CD4-positive, alpha-beta T cell treated with Interleukin-4 for 4 hours (primary cell): ENCODE data around the gene PIP4K2A.
A peak's percentile ranks its signal among the peaks of the same experiment; 100 is the strongest.
"Not testable (repeated sequence)": the region's sequence is repeated elsewhere in the genome, so short reads cannot be mapped to it uniquely, and the experiment has no call there.

Experiments
- DNase-seq: peaks from one replicate; pipeline ENCODE4 v3.0.0-alpha.2; 2020

PIP4K2A gene

GRCh38 chr10:22548344-22548743 lies 166.0 kb downstream of the PIP4K2A start:
- no peak for DNase-seq

- no peak for DNase-seq
Observed at GRCh38 chr10:22545643-22546042, 168.7 kb downstream of the PIP4K2A start.

- DNase-seq = no peak
Observed at GRCh38 chr10:22544325-22545068, 169.9 kb downstream of the PIP4K2A start.

GRCh38 chr10:22542773-22543172 lies 171.6 kb downstream of the PIP4K2A start:
- no peak for DNase-seq

- DNase-seq = no peak
Observed at GRCh38 chr10:22541900-22542299, 172.5 kb downstream of the PIP4K2A start.

GRCh38 chr10:22539579-22540298 lies 174.6 kb downstream of the PIP4K2A start:
- DNase-seq = no peak

- no peak for DNase-seq
Observed at GRCh38 chr10:22537810-22538209, 176.6 kb downstream of the PIP4K2A start.

- no peak for DNase-seq
Observed at GRCh38 chr10:22536620-22537019, 177.8 kb downstream of the PIP4K2A start.

- no peak for DNase-seq
Observed at GRCh38 chr10:22534849-22535604, 179.4 kb downstream of the PIP4K2A start.

GRCh38 chr10:22531441-22531840 lies 182.9 kb downstream of the PIP4K2A start:
- DNase-seq = no peak

- DNase-seq = no peak
Observed at GRCh38 chr10:22531008-22531407, 183.4 kb downstream of the PIP4K2A start.

GRCh38 chr10:22527520-22527919 lies 186.9 kb downstream of the PIP4K2A start:
- no peak for DNase-seq

GRCh38 chr10:22524333-22524732 lies 190.0 kb downstream of the PIP4K2A start:
- DNase-seq = not testable (repeated sequence)

GRCh38 chr10:22520645-22521044 lies 193.7 kb downstream of the PIP4K2A start:
- not testable (repeated sequence) for DNase-seq

GRCh38 chr10:22518167-22518724 lies 196.1 kb downstream of the PIP4K2A start:
- no peak for DNase-seq

GRCh38 chr10:22515009-22515408 lies 199.4 kb downstream of the PIP4K2A start:
- no peak for DNase-seq

- not testable (repeated sequence) for DNase-seq
Observed at GRCh38 chr10:22514414-22514758, 200.0 kb downstream of the PIP4K2A start.

- not testable (repeated sequence) for DNase-seq
Observed at GRCh38 chr10:22513483-22514413, 200.6 kb downstream of the PIP4K2A start.

GRCh38 chr10:22512015-22512414 lies 202.4 kb downstream of the PIP4K2A start:
- DNase-seq = not testable (repeated sequence)

- not testable (repeated sequence) for DNase-seq
Observed at GRCh38 chr10:22508214-22508613, 206.2 kb downstream of the PIP4K2A start.

GRCh38 chr10:22505911-22506685 lies 208.3 kb downstream of the PIP4K2A start:
- DNase-seq = peak; percentile 61
